Activated CD8-positive, alpha-beta memory T cell treated with anti-CD3 and anti-CD28 coated beads for 24 hours (primary cell): ENCODE data around the gene CTNND2.
"Not testable (repeated sequence)": the region's sequence is repeated elsewhere in the genome, so short reads cannot be mapped to it uniquely, and the experiment has no call there.

Experiments
- DNase-seq: peaks from one replicate; pipeline ENCODE4 v3.0.0-alpha.2; 2020

The CTNND2 gene

DNA sequence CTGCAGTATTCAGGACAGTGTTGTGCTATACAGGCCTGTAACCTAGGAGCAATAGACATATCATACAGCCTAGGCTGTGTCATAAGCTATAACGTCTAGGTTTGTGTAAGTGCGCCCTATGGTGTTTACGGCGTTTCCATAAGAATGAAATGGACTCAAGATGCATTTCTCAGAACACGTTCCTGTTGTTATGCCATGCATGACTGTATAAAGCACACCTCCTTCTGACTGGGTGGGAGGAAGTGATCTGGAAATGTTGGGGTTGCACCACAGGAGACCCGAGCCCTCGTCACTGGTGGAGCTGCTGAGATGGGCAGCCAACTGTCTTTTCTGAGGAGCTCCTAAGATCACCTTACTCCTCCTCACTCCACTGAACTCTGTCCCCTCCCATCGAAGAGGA is 751.9 kb downstream of the CTNND2 start:
- DNase-seq: no peak

DNA sequence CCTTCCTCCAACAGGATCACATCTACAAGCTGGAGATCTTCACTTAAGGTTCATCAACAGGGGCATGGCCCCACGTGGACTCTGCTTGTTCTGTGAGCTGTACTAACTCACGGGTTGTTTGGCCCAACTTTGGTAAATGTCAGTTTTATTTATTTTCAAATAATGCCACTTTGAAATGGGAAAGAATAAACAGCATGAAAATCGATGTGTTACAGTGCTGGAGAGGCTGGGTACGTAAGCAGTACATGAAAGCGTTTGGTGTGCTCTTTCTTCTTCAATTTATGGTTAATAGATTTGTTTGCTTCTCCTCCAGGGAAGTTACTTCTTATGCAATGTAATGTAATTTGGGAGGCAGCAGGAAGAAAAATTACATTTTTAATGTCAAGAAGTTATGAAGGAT is 753.3 kb downstream of the CTNND2 start:
- DNase-seq: no peak

DNA sequence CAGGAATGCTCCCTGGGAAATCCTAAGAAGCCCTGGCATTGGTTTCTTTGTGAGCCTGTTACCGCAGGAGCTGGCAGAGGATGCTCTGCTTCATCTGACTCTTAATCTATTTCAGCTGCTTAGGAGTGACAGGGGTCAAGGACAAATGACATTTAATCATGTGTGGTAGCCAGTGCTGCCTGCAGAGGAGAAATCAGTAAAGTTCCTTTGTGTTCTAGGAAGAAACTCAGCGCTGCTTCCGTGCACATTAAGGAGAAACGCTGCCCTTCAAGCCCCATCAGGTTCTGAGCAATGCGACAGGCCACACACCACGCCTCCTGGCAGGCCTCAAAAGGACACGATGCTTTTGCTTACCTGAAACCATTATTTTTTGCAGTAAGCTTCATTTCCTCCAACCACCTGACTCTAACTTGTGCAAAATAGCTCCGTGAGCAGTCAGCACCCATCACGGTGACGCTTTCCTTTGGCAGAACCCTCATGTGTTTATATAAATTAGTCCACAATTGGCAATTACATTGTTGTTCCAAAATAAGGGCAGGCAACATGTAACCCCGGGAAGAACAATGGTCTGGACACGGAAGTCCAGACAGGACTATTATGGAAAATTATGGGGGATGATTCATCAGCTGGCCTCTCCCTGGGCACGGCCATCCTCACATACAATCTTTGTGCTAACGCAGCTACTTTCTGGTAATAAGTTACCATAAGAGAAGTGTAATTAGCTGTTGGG is 755.3 kb downstream of the CTNND2 start:
- DNase-seq: no peak

DNA sequence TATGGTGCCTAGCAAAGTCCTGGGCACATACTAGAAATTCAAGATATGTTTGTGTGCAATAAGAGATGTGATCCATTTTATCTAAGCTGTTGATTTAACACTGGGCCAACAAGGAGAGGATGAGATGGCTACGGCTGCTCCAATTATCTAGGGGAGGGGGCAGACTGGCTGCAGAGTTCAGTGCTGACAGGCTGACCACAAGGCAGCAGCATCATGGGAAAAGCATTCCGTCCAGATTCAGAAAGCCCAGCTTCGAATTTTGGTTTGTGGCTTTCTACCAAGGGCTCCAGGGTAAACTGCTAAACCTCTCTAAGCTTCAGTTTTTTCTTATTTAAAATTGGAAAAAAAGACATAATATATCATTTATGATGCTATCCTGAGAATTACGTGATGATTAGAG is 758.1 kb downstream of the CTNND2 start:
- no peak for DNase-seq

GRCh38 chr5:11143456-11144267 is 760.6 kb downstream of the CTNND2 start:
- DNase-seq: no peak

DNA sequence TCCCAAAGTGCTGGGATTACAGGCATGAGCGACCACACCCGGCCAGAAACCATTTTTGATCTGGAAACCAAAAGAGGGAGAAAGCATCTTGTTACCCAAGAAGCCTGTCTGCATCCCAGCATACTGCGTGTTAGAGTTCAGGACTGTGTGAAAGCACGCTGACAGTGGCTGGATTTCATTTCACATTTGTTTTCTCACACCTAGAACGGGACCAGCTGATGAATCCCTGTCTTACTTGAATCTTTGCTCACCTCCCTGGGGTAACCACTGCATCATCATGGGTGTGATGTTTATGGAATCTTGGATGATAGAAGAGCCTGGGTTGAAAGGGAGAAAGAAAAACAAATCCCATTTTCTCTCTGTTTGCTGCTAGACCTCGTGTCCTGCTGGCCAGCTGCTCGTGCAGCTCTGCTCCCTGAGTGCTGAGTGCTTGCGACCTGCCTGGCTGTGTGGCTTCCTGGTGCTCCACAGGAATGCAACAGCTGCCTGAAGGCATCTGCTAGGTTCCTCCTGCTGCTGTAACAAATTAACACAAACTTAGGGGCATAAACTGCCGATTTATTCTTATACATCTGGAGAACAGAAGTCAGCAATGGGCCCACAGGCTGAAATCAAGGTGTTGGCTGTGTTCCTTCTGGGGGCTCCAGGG is 764.9 kb downstream of the CTNND2 start:
- DNase-seq: no peak

DNA sequence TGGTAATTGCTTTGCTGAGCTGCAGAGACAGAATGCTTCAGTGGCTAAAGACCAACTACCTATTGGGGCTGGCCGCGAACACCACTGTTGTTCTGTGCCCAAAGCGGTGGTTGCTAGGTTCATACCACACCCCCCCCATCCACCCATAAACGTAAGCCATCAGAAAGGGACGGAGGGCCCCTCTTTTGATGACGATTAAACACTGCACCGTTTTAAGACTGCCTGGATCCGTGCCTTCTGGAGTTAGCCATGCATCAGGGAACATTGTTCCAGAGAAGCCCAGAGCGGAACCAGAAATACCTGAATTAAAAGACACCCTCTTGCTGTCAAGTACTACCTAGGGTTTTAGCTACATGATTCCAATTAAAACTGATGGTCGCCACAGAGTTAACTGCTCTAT is 774.1 kb downstream of the CTNND2 start:
- DNase-seq: no peak

DNA sequence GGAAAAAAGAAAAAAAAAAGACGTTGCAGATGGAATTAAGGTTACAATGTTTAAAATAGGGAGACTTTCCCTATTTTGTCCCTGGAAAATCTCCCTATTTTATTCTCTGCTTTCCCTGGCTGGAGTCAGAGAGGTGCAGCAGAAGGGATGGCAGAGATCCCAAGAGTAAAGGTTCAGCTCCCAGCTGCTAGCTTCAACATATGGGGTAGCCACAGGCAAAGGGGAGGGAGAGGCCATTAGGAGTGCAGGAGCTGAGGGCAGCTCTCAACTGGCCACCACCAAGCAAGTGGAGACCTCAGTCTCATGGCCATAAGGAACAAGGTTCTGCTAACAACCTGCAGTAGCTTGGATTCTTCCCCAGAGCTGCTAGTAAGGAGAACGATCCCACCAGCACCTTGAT is 776.2 kb downstream of the CTNND2 start:
- no peak for DNase-seq

DNA sequence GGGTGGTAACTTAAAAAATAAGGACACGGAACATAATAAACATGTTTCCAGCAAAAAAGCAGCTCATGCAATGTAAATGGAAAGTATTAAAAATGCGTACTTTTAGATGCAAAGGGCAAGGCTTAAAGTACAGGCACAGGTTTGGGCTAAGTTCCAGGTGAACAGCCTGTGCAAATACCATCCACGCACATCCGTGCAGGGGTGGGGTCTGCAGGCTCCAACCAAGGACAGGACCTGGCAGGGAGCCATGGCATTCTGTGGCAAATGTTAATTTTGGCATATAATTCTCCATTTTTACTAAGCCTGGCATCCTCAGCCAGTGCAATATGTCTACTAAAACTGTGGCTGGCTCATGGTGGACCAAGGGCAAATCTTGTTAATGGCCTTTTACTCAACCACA is 777.4 kb downstream of the CTNND2 start:
- no peak for DNase-seq

DNA sequence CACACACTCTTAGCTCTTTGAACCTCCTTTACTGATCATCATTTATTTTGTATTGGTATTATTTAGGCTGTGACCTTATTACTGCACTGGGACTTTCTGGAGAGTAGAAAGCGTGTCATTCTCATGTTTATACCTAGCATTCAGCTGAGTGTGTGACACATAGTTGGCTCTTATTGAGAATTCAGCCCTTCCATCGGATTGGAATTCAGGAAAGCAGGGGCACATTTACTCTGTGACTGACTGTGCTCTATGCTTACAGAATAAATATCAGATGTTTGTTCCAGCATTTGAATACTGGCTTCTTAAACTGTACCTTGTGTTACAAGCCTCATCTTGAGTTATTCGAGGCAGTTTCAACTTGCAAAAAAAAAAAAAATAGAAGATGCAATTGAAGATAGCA is 782.4 kb downstream of the CTNND2 start:
- DNase-seq: no peak

GRCh38 chr5:11110128-11110527 is 794.1 kb downstream of the CTNND2 start:
- DNase-seq: no peak

GRCh38 chr5:11105696-11106095 is 798.5 kb downstream of the CTNND2 start:
- no peak for DNase-seq

GRCh38 chr5:11104651-11105112 is 799.6 kb downstream of the CTNND2 start:
- DNase-seq: no peak

DNA sequence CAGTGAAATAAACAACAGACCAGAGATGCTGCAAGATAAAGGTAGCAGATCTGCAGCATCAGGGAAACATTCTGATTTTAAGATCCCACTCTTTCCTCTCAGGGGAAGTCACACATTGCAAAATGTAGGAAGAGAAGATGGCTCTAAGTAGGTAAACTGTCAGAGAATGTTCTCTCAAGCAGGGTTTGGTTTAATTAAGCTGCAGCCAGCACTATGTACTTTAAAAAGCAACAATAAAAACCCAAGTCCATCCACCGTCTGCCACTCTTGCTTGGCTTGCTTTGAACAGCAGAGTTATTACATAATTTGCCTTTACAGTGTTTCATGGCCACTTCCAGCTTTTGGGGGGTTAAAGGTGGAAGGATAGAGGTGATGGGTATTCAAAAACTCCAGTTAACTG is 800.0 kb downstream of the CTNND2 start:
- no peak for DNase-seq

DNA sequence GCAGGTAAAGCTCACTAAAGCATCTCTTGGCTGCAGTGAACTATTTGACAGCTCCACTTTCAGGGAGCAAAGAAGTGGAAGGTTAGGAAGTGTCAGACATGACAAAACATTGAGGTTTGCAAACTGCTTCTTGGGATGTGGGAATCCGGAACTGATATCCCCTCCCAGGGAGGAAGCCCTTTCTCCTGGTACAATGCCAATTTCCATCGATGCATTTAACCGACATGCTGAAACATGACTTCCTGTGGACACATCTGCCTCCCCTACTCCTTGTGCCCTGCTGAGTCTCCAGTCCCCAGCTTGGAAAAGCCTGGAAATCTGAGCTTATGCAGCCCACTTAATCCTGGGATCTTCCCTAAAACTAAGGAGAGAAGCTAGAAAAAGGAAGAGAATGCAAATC is 820.1 kb downstream of the CTNND2 start:
- no peak for DNase-seq

GRCh38 chr5:11082404-11082945 is 821.8 kb downstream of the CTNND2 start:
- no peak for DNase-seq

GRCh38 chr5:11076945-11077613 is 827.2 kb downstream of the CTNND2 start:
- no peak for DNase-seq

DNA sequence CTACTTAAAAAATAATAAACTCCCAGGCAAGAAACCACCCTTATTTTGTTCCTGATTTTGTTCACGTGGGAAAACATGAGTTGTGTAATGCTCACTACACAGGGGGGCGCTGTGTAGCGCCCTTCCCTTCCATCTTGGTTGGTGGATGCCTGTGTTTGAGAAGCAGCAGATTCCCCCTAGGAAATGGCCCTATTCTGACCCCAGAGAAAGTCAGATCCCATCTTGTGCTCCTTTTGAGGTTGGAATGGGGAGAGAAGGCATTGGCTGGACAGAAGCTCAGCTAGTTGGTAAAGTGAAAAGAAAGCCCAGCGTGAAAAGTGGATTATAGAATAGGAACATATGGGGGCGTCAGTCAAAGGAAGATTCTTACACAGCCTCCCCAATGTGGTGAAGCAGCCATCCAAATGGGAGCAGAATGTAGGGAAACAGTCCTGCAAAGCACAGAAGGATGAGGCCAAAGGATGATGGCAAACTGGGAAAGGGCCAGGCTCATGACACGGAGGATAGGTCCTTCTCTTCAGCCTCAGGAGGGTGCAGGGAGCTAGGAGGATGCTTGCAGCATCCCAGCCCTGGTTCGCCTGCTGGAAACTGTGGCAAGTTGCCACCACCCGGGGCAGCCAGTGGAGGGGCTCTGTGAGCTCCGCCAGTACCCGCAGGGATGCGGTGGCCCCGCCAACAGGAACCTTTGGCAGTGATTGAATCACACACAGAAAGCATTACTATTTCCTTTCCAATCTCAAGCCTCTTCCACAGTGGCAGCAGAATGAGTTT is 829.0 kb downstream of the CTNND2 start:
- DNase-seq: no peak

GRCh38 chr5:11072568-11072967 is 831.7 kb downstream of the CTNND2 start:
- DNase-seq: no peak

GRCh38 chr5:11072076-11072475 is 832.2 kb downstream of the CTNND2 start:
- no peak for DNase-seq

GRCh38 chr5:11069041-11069440 is 835.2 kb downstream of the CTNND2 start:
- no peak for DNase-seq

GRCh38 chr5:11065723-11066122 is 838.5 kb downstream of the CTNND2 start:
- not testable (repeated sequence) for DNase-seq
